ENCODE data around the gene LRRC4. TPM values are rescaled to one million over a fixed set of nuclear protein-coding genes. Genes with fewer than 3 reads are reported as not detected.

Gene LRRC4
- total RNA-seq, 1 experiment from 2014 or later = 10.4 TPM

- H3K4me3 Mint-ChIP-seq = no peak overlapping the region
- Histone ChIP-seq H4K91ac (ENCODE audit: insufficient read length, low read depth, low read length) (no peak overlapping the region), H3T11ph (ENCODE audit: low read length) (no peak overlapping the region), H2AFZ (ENCODE audit: low read length) (no peak overlapping the region), H2BK5ac (ENCODE audit: insufficient read length, low read length) (no peak overlapping the region), H3K9me3 (ENCODE audit: control insufficient read depth, low read depth, low read length) (no peaks in the 10 kb centered on the region), H3K79me1 (ENCODE audit: insufficient read depth, low read depth, low read length, poor library complexity, severe bottlenecking) (no peaks in the 10 kb centered on the region), H3K79me2 (ENCODE audit: insufficient read depth, low read length) (no peaks in the 10 kb centered on the region), H3K4me1 (ENCODE audit: insufficient read depth, low read length) (no peaks in the 10 kb centered on the region), H3K27ac (ENCODE audit: insufficient read length, low read depth, low read length) (no peak overlapping the region), H3K23ac (ENCODE audit: insufficient read length, low read depth, low read length) (no peak overlapping the region), H2BK20ac (ENCODE audit: low read depth, low read length, poor library complexity, severe bottlenecking) (no peak overlapping the region), H2AK5ac (ENCODE audit: insufficient read length, low read length) (no peak overlapping the region), H3K4ac (ENCODE audit: low read depth, low read length) (no peak overlapping the region), H2BK15ac (ENCODE audit: low read depth, low read length) (no peak overlapping the region), H4K8ac (replicated peaks; ENCODE audit: insufficient read length, low read depth, low read length) (no peak overlapping the region), H4K5ac (ENCODE audit: insufficient read length, low read depth, low read length) (no peak overlapping the region), H3K18ac (ENCODE audit: insufficient read length, low read depth, low read length) (no peak overlapping the region), H2BK120ac (ENCODE audit: low read depth, low read length, poor library complexity, severe bottlenecking) (no peak overlapping the region), H2BK12ac (ENCODE audit: insufficient read length, low read depth, low read length) (no peak overlapping the region), H3K56ac (ENCODE audit: insufficient read length, low read depth, low read length) (no peak overlapping the region), H4K20me1 (ENCODE audit: control insufficient read depth, insufficient read depth, insufficient read length) (no peaks in the 10 kb centered on the region), H3K9ac (ENCODE audit: extremely low read depth, insufficient read length, low read length) (no peak overlapping the region), H3K27me3 (ENCODE audit: insufficient read depth, low read length) (peaks cover 7% of the 10 kb centered on the region; the same call in 1 of the 2 replicates), H3K23me2 (ENCODE audit: insufficient read length, low read depth, low read length, poor library complexity, severe bottlenecking) (peaks cover 9% of the 10 kb centered on the region), H3K14ac (ENCODE audit: insufficient read depth, low read length) (no peak overlapping the region), H3K4me2 (ENCODE audit: insufficient read depth, insufficient read length, low read length) (no peak overlapping the region)
- no peak for DNase-seq
- no peaks in the 10 kb centered on the region; a peak in 1 of 7 replicates for H3K36me3 Mint-ChIP-seq (ENCODE audit: insufficient read depth in 1 of 3, low read depth in 3 of 3)
- no peak overlapping the region for H3K27ac Mint-ChIP-seq
- peaks cover 13 to 18% of the 10 kb centered on the region in 2 experiments for H3K4me1 Mint-ChIP-seq
- TF ChIP-seq CTCF (conservative IDR thresholded peaks at IDR 0.05) = no peak
- peaks cover 23% of the 10 kb centered on the region for H3K27me3 Mint-ChIP-seq (ENCODE audit: low read depth)
- WGBS (ENCODE audit: extremely low coverage, insufficient read length, low lambda C conversion rate) = no CpG with 5 or more reads among the region's 4 CpGs
- no peaks in the 10 kb centered on the region for H3K9me3 Mint-ChIP-seq
Measured at GRCh38 chr7:128036226-128036940, 5.1 kb upstream of the LRRC4 start.
